Endodermal cell (in vitro differentiated cells): ENCODE results near the gene SLFN12. TPM values are rescaled to one million over a fixed set of nuclear protein-coding genes. Genes with fewer than 3 reads are reported as not detected.
"Not testable (repeated sequence)": the region's sequence is repeated elsewhere in the genome, so short reads cannot be mapped to it uniquely, and the experiment has no call there.

Experiments
- DNase-seq: peaks from one replicate; pipeline ENCODE4 v3.0.0-alpha.2; 2017
- H3K27ac ChIP-seq: 2 replicates; pipeline ENCODE4 v1.5.1; 2013; ENCODE audit warnings: mild to moderate bottlenecking, low read depth, low read length, moderate library complexity
- H3K27me3 ChIP-seq: 2 replicates; pipeline ENCODE4 v1.6.1; 2013; ENCODE audit warnings: mild to moderate bottlenecking, low read length, moderate library complexity; ENCODE audit not compliant: insufficient read depth, control insufficient read depth, poor library complexity, severe bottlenecking
- H3K36me3 ChIP-seq: 2 replicates; pipeline ENCODE4 v1.7.0; 2013; ENCODE audit warnings: mild to moderate bottlenecking, low read length, moderate library complexity; ENCODE audit not compliant: control insufficient read depth, insufficient read depth
- H3K4me1 ChIP-seq: one replicate; pipeline ENCODE4 v1.7.0; 2013; ENCODE audit warnings: low read length; ENCODE audit not compliant: control insufficient read depth, insufficient read depth
- H3K4me3 ChIP-seq: 2 replicates; pipeline ENCODE4 v1.5.1; 2013; ENCODE audit warnings: mild to moderate bottlenecking, low read length, moderate library complexity
- H3K9ac ChIP-seq: 2 replicates; pipeline ENCODE4 v1.6.1; 2013; ENCODE audit warnings: mild to moderate bottlenecking, low read length, moderate library complexity; ENCODE audit not compliant: poor library complexity, severe bottlenecking; ENCODE audit errors: extremely low read depth
- H3K9me3 ChIP-seq: 2 replicates; pipeline ENCODE4 v1.6.1; 2013; ENCODE audit warnings: mild to moderate bottlenecking, low read length, moderate library complexity; ENCODE audit not compliant: control insufficient read depth
- H3K27ac Mint-ChIP-seq: 2 replicates; pipeline ENCODE4 v1.8.0; 2020; ENCODE audit warnings: mixed read lengths
- H3K27me3 Mint-ChIP-seq: 2 replicates; pipeline ENCODE4 v1.8.0; 2021; ENCODE audit warnings: mild to moderate bottlenecking, mixed read lengths; ENCODE audit not compliant: insufficient read depth
- H3K36me3 Mint-ChIP-seq: 2 replicates; pipeline ENCODE4 v1.8.0; 2020; ENCODE audit warnings: low read depth, mixed read lengths
- H3K4me1 Mint-ChIP-seq: 2 replicates; pipeline ENCODE4 v1.8.0; 2020; ENCODE audit warnings: mixed read lengths
- H3K4me3 Mint-ChIP-seq: 2 replicates; pipeline ENCODE4 v1.8.0; 2020; ENCODE audit warnings: mild to moderate bottlenecking, moderate library complexity, mixed read lengths
- H3K9me3 Mint-ChIP-seq: 2 replicates; pipeline ENCODE4 v1.8.0; 2020; ENCODE audit warnings: mild to moderate bottlenecking, mixed read lengths
- WGBS, 2 experiments: methylation state at CpG; one replicate each; pipeline versions ENCODE4 v1.1.5 to v1.1.7; 2013; ENCODE audit warnings: missing lambda C conversion rate in 2 of 2, mixed read lengths in 1 of 2; ENCODE audit not compliant: insufficient coverage in 1 of 2, insufficient read length in 1 of 2; 5-methylcytosine and 5-hydroxymethylcytosine counted together
- total RNA-seq, 2 donors: library from RNA; stranded (reverse); fragmentation: NEBNext Ultra II Directional in 1 of 2; extraction: Animal tissue kit (Norgen Biotek cat#: 25700) in 1 of 2; gene quantifications; 2 replicates in 1 of 2; 3 replicates in 1 of 2; pipeline ENCODE4 v1.2.1, GENCODE V29; 2021
- TF ChIP-seq, protein P1 (sequence below): fragments of 200-600 bp; sonication (generic); conservative IDR thresholded peaks from 2 replicates; pipeline ENCODE4 v1.5.0; 2021; ENCODE audit warnings: antibody characterized with exemption, mild to moderate bottlenecking

Gene SLFN12
- total RNA-seq, 2 donors from 2014 or later, result 3.7 to 4.9 TPM

DNA sequence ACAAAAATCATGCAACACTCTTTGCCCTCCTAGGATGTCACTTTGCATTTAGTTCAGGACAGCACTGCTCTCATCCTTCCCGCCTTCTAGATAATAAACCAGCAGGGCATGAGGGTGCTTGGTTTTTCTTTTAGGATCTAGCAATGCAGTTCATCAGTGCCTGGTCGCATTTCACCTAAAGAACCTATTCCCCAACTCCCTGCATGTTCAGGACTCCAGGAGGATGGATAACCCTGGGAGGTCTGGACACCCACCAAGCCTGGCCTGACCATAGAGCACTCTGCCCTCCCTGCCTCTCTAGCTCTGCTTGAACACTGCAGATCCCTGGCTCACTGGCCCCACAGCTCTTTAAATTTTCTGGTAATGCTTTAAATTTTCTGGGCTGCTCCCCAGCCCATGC is 2.6 kb downstream of the SLFN12 start:
- H3K36me3 ChIP-seq, result no peaks in the 10 kb centered on the region
- Mint-ChIP-seq H3K4me1 (no peaks in the 10 kb centered on the region), H3K4me3 (no peak overlapping the region), H3K27ac (no peak overlapping the region), H3K36me3 (no peaks in the 10 kb centered on the region), H3K27me3 (peaks cover 5% of the 10 kb centered on the region), H3K9me3 (peaks cover 6% of the 10 kb centered on the region)
- no peaks in the 10 kb centered on the region for H3K9me3 ChIP-seq
- no peak for DNase-seq
- H3K9ac ChIP-seq, result no peak overlapping the region
- WGBS, 2 experiments, result 75 to 81% methylated on average over 2 of the region's 2 CpGs
- no peaks in the 10 kb centered on the region for H3K27me3 ChIP-seq
- H3K27ac ChIP-seq, result no peak overlapping the region
- H3K4me1 ChIP-seq, result no peaks in the 10 kb centered on the region
- no peak overlapping the region for H3K4me3 ChIP-seq
- TF ChIP-seq, protein P1, sequence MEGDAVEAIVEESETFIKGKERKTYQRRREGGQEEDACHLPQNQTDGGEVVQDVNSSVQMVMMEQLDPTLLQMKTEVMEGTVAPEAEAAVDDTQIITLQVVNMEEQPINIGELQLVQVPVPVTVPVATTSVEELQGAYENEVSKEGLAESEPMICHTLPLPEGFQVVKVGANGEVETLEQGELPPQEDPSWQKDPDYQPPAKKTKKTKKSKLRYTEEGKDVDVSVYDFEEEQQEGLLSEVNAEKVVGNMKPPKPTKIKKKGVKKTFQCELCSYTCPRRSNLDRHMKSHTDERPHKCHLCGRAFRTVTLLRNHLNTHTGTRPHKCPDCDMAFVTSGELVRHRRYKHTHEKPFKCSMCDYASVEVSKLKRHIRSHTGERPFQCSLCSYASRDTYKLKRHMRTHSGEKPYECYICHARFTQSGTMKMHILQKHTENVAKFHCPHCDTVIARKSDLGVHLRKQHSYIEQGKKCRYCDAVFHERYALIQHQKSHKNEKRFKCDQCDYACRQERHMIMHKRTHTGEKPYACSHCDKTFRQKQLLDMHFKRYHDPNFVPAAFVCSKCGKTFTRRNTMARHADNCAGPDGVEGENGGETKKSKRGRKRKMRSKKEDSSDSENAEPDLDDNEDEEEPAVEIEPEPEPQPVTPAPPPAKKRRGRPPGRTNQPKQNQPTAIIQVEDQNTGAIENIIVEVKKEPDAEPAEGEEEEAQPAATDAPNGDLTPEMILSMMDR, result no peak

DNA sequence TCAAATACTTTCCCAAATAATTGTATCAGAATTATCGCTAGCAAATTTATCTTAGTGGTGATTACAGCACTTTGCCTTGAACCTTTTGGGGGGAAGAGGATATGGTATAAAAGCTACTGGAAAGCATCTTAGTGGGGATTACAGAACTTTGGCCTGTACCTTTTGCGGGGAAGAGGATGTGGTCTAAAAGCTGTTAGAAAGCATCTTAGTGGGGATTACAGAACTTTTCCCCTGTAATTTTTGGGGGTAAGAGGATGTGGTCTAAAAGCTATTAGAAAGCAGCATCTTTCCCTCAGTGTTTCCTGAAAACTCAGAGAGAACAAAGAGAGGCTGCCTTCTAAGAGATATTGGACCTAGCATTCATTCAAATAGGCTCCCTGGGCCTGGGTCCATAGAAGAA is 4.1 kb downstream of the SLFN12 start:
- no peaks in the 10 kb centered on the region for H3K9me3 ChIP-seq
- H3K27me3 ChIP-seq, result no peaks in the 10 kb centered on the region
- Mint-ChIP-seq H3K27ac (no peak overlapping the region), H3K4me1 (no peaks in the 10 kb centered on the region), H3K4me3 (no peak overlapping the region), H3K27me3 (peaks cover 2% of the 10 kb centered on the region), H3K9me3 (peaks cover 4% of the 10 kb centered on the region), H3K36me3 (no peaks in the 10 kb centered on the region)
- H3K4me1 ChIP-seq, result no peaks in the 10 kb centered on the region
- no peak overlapping the region for H3K27ac ChIP-seq
- TF ChIP-seq, protein P1, result no peak
- DNase-seq, result no peak
- H3K9ac ChIP-seq, result no peak overlapping the region
- 90 to 100% methylated on average over 2 of the region's 2 CpGs for WGBS, 2 experiments
- H3K36me3 ChIP-seq, result no peaks in the 10 kb centered on the region
- no peak overlapping the region for H3K4me3 ChIP-seq

DNA sequence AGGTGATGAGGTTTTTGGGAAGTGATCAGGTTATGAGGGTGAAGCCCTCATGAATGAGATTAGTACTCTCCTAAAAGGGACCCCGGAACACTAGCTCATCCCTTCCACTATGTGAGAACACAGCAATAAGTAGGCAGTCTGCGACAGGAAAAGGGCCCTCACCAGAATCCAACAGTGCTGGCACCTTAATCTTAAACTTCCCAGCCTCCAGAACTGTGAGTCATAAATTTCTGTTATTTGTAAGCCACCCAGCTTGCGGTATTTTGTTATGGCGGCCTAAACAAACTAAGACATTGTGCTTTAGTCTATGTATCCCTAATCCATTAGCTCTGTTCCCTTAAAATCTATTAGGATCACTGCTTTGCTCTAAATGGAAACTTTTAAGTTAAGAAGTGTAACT is 8.5 kb downstream of the SLFN12 start:
- TF ChIP-seq, protein P1, result no peak
- no peaks in the 10 kb centered on the region for H3K36me3 ChIP-seq
- H3K9me3 ChIP-seq, result no peaks in the 10 kb centered on the region
- no peak for DNase-seq
- H3K27me3 Mint-ChIP-seq, result peaks cover 3% of the 10 kb centered on the region
- 92 to 94% methylated on average over 2 to 4 of the region's 4 CpGs for WGBS, 2 experiments
- no peaks in the 10 kb centered on the region for H3K27me3 ChIP-seq
- H3K27ac Mint-ChIP-seq, result no peak overlapping the region
- H3K4me3 ChIP-seq, result no peak overlapping the region
- no peaks in the 10 kb centered on the region for H3K36me3 Mint-ChIP-seq
- H3K27ac ChIP-seq, result no peak overlapping the region
- no peak overlapping the region for H3K4me3 Mint-ChIP-seq
- no peak overlapping the region for H3K9ac ChIP-seq
- H3K4me1 ChIP-seq, result no peaks in the 10 kb centered on the region
- no peaks in the 10 kb centered on the region for H3K4me1 Mint-ChIP-seq
- no peaks in the 10 kb centered on the region for H3K9me3 Mint-ChIP-seq

DNA sequence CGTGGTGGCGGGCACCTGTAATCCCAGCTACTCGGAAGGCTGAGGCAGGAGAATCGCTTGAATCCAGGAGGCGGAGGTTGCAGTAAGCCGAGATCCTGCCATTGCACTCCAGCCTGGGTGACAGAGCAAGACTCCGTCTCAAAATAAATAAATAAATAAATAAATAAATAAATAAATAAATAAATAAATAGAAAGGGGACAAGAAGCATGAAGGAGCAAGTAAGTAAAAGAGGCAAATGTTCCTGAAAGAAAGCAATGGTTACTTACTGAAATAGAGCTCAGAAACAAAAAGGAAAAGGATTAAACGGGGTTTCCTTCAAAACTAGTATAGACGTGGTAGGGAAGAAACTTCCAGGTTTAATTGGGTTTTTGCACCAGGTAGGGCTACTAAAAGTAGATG is 11.2 kb downstream of the SLFN12 start:
- not testable (repeated sequence) for H3K4me1 Mint-ChIP-seq, H3K4me1 ChIP-seq, H3K9ac ChIP-seq, DNase-seq, H3K9me3 Mint-ChIP-seq, H3K4me3 ChIP-seq, H3K27me3 Mint-ChIP-seq, H3K27ac Mint-ChIP-seq, H3K27ac ChIP-seq, H3K36me3 ChIP-seq, H3K36me3 Mint-ChIP-seq, H3K27me3 ChIP-seq, H3K9me3 ChIP-seq, H3K4me3 Mint-ChIP-seq
- 97 to 100% methylated on average over 7 to 8 of the region's 9 CpGs for WGBS, 2 experiments
